ENCODE measurements around the gene SIRPB1.

GRCh38 chr20:1637226-1637625 is 17.4 kb upstream of the SIRPB1 start:
- TF ChIP-seq CTCF (conservative IDR thresholded peaks at IDR 0.05) (no peak), EZH2 (IDR thresholded peaks at IDR 0.05; ENCODE audit: low read depth) (no peak)

Data from PC-9 (cell line).